HG03575 (cell line): ENCODE data around the gene TGM6.
A peak's percentile ranks its signal among the peaks of the same experiment; 100 is the strongest.

Source experiments
- ATAC-seq: cut with Tn5 transposase; IDR thresholded peaks from one replicate; pipeline ENCODE4 v1.9.1; 2021; ENCODE audit not compliant: unreplicated experiment, insufficient number of reproducible peaks, low FRiP score; ENCODE audit errors: extremely low read depth

The TGM6 gene

GRCh38 chr20:2470423-2471193 lies 89.9 kb downstream of the TGM6 start, which contains the start of gene SNRPB:
TSS of gene SNRPB (minus strand) at chr20:2470789. CDS start at chr20:2470690, 99 bp downstream.
- peak; percentile 85 for ATAC-seq

- no peak for ATAC-seq
Observed at GRCh38 chr20:2473516-2473915, 92.8 kb downstream of the TGM6 start.

DNA sequence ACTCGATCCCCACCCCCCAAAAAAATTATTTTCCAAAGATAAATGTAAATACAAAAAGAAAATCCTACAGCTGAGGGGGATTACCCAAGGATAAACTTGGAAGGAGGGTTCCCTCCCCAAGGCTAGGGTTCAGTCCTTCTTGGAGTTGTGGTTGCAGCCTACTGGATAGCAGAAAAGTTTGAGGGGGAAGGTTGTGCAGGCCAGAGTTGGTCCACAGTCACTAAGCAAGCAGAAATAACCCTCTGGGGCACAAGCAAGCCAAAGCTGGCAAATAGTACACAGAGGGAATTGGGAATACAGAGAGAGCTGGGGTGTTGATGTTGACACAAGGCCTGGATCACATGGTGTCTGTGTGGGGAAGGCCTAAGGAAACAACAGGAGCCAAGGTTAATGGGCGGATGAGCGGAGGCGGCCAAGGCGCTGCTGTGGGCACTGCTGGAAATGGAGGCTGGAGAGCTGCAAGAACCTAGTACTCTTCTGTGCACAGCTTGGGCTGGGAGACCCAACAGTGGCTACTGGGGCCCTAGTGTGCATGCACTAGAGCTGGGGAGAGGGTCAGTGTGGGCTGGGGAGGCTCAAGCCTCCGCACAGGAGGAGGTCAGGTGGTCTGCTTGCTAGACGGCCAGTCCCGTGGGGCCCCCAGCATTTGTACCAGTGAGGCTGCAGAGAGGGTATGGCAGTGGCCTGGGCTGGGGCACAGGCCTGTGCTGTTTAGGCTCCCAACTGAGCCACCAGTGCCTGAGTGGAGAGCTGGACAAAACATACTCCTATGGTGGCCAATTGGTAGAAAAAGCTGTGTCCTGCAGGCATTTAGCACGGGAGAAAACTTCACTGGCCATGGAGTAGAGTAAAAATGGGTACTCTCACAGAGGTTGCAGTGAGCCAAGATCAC lies 95.4 kb downstream of the TGM6 start:
- ATAC-seq = no peak

- no peak for ATAC-seq
Observed at GRCh38 chr20:2476742-2477615, 96.3 kb downstream of the TGM6 start.

DNA sequence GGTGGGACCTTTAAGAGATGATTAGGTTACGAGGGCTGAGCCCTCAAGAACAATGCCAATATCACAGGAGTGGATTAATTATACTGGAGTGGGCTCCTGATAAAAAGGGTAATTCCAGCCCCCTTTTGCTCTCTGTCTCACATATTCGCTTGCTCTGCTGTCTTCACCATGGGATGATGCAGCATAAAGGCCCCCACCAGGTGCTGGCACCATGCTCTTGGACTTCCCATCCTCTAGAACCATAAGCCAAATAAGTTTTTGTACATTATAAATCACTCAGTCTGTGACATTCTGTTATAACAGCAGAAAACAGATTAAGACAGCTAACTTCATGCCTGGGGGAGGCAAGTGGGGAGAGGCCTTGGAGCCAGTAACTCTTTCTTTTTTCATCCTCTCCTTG lies 99.7 kb downstream of the TGM6 start:
- no peak for ATAC-seq
